Trophoblast cell (in vitro differentiated cells and primary cell): ENCODE measurements around the gene BUD23.

Source experiments
- DNase-seq, 2 donors: peaks; one replicate each; pipeline ENCODE4 v3.0.0-alpha.2; 2016
- H2AFZ ChIP-seq: 2 replicates; pipeline ENCODE4 v1.6.1; 2013; ENCODE audit warnings: low read length, moderate library complexity, mild to moderate bottlenecking; ENCODE audit not compliant: insufficient read depth, poor library complexity
- H2AK5ac ChIP-seq: 2 replicates; pipeline ENCODE4 v1.6.1; 2013; ENCODE audit warnings: mild to moderate bottlenecking, low read length
- H2BK120ac ChIP-seq: 2 replicates; pipeline ENCODE4 v1.6.1; 2013; ENCODE audit warnings: low read length, mild to moderate bottlenecking, moderate library complexity; ENCODE audit not compliant: insufficient read depth, poor library complexity
- H2BK12ac ChIP-seq: 2 replicates; pipeline ENCODE4 v1.6.1; 2013; ENCODE audit warnings: mild to moderate bottlenecking, low read length, moderate library complexity
- H2BK5ac ChIP-seq: 2 replicates; pipeline ENCODE4 v1.6.1; 2013; ENCODE audit warnings: low read length, low read depth, moderate library complexity, mild to moderate bottlenecking; ENCODE audit not compliant: poor library complexity
- H3K14ac ChIP-seq: 2 replicates; pipeline ENCODE4 v1.6.1; 2013; ENCODE audit warnings: mild to moderate bottlenecking, low read length
- H3K18ac ChIP-seq: 2 replicates; pipeline ENCODE4 v1.6.1; 2013; ENCODE audit warnings: mild to moderate bottlenecking, low read length
- H3K23ac ChIP-seq: 2 replicates; pipeline ENCODE4 v1.6.1; 2013; ENCODE audit warnings: low read length
- H3K27ac ChIP-seq: 2 replicates; pipeline ENCODE4 v1.5.1; 2013; ENCODE audit warnings: low read depth, mild to moderate bottlenecking, inconsistent platforms, low read length, moderate library complexity
- H3K27me3 ChIP-seq: 2 replicates; pipeline ENCODE4 v1.6.1; 2013; ENCODE audit warnings: inconsistent platforms, mild to moderate bottlenecking, low read length, moderate library complexity; ENCODE audit not compliant: insufficient read depth
- H3K36me3 ChIP-seq, 2 experiments: 1 replicate in 1 of 2; 2 replicates in 1 of 2; pipeline ENCODE4 v1.6.1; 2013; ENCODE audit warnings: low read length in 2 of 2, mild to moderate bottlenecking in 2 of 2, moderate library complexity in 1 of 2; ENCODE audit not compliant: insufficient read depth in 2 of 2, control insufficient read depth in 1 of 2
- H3K4ac ChIP-seq: 2 replicates; pipeline ENCODE4 v1.6.1; 2013; ENCODE audit warnings: low read depth, mild to moderate bottlenecking, low read length, moderate library complexity
- H3K4me1 ChIP-seq, 2 experiments: 1 replicate in 1 of 2; 2 replicates in 1 of 2; pipeline ENCODE4 v1.6.1; 2013; ENCODE audit warnings: low read length in 2 of 2, mild to moderate bottlenecking in 2 of 2, moderate library complexity in 1 of 2; ENCODE audit not compliant: insufficient read depth in 2 of 2, control insufficient read depth in 1 of 2
- H3K4me2 ChIP-seq: 2 replicates; pipeline ENCODE4 v1.6.1; 2013; ENCODE audit warnings: inconsistent platforms, mild to moderate bottlenecking, low read length, moderate library complexity
- H3K4me3 ChIP-seq: 2 replicates; pipeline ENCODE4 v1.5.1; 2013; ENCODE audit warnings: mild to moderate bottlenecking, low read depth, low read length, inconsistent platforms
- H3K79me1 ChIP-seq: one replicate; pipeline ENCODE4 v1.6.1; 2013; ENCODE audit warnings: low read length
- H3K79me2 ChIP-seq: 2 replicates; pipeline ENCODE4 v1.6.1; 2013; ENCODE audit warnings: low read length, mild to moderate bottlenecking; ENCODE audit not compliant: control insufficient read depth, insufficient read depth, poor library complexity
- H3K9ac ChIP-seq: 2 replicates; pipeline ENCODE4 v1.6.1; 2013; ENCODE audit warnings: mild to moderate bottlenecking, low read length
- H3K9me3 ChIP-seq: 2 replicates; pipeline ENCODE4 v1.6.1; 2013; ENCODE audit warnings: low read depth, mild to moderate bottlenecking, control low read depth, inconsistent platforms, low read length; ENCODE audit not compliant: insufficient read depth
- H4K12ac ChIP-seq: 2 replicates; pipeline ENCODE4 v1.6.1; 2013; ENCODE audit warnings: low read depth, mild to moderate bottlenecking, low read length, moderate library complexity
- H4K8ac ChIP-seq: 2 replicates; pipeline ENCODE4 v1.6.1; 2013; ENCODE audit warnings: low read depth, mild to moderate bottlenecking, low read length, moderate library complexity
- H4K91ac ChIP-seq: one replicate; pipeline ENCODE4 v1.6.1; 2013; ENCODE audit warnings: low read depth, mild to moderate bottlenecking, low read length, moderate library complexity
- WGBS: extraction: QIAGEN DNeasy Blood & Tissue Kit; methylation state at CpG from one replicate; pipeline ENCODE4 v1.1.7; 2013; ENCODE audit warnings: missing lambda C conversion rate; ENCODE audit not compliant: insufficient read length, insufficient coverage; ENCODE audit errors: extremely low coverage; 5-methylcytosine and 5-hydroxymethylcytosine counted together

BUD23 gene

DNA sequence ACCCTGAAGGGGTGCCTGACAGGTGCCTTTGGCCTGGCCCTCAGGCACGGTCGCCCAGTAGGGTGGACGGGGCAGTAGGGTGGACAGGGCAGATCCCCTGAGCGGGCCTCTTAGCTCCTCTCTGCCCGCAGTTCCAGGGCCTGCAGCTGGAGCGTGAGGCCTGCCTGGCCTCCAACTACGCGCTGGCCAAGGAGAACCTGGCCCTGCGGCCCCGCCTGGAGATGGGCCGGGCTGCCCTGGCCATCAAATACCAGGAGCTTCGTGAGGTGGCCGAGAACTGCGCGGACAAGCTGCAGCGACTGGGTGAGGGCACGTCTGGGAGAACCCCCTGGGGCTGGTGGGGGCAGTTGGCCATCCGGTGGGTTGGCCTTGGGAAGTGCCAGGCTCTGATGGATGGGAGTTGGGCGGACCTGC lies 14.1 kb upstream of the BUD23 start:
- H3K36me3 ChIP-seq = no peaks in the 10 kb centered on the region
- no peak overlapping the region for H3K27ac ChIP-seq
- no peak overlapping the region for H4K8ac ChIP-seq
- H3K18ac ChIP-seq = no peak overlapping the region
- no peak overlapping the region for H3K9ac ChIP-seq
- H3K23ac ChIP-seq = no peak overlapping the region
- no peak overlapping the region for H2BK120ac ChIP-seq
- no peak for DNase-seq
- no peak overlapping the region for H2AK5ac ChIP-seq
- peaks cover 5% of the 10 kb centered on the region for H3K9me3 ChIP-seq
- H2BK5ac ChIP-seq = no peak overlapping the region
- H2BK12ac ChIP-seq = no peak overlapping the region
- no peaks in the 10 kb centered on the region for H3K79me1 ChIP-seq
- H3K4me3 ChIP-seq = no peak overlapping the region
- H4K91ac ChIP-seq = no peak overlapping the region
- no peak overlapping the region for H3K4me2 ChIP-seq
- no peak overlapping the region for H4K12ac ChIP-seq
- WGBS = no CpG with 5 or more reads among the region's 19 CpGs
- H3K4me1 ChIP-seq = peaks cover 0 to 3% of the 10 kb centered on the region in 2 experiments
- H3K4ac ChIP-seq = no peak overlapping the region
- H3K79me2 ChIP-seq = no peaks in the 10 kb centered on the region
- H3K14ac ChIP-seq = no peak overlapping the region
- no peak overlapping the region for H2AFZ ChIP-seq
- H3K27me3 ChIP-seq = no peaks in the 10 kb centered on the region

DNA sequence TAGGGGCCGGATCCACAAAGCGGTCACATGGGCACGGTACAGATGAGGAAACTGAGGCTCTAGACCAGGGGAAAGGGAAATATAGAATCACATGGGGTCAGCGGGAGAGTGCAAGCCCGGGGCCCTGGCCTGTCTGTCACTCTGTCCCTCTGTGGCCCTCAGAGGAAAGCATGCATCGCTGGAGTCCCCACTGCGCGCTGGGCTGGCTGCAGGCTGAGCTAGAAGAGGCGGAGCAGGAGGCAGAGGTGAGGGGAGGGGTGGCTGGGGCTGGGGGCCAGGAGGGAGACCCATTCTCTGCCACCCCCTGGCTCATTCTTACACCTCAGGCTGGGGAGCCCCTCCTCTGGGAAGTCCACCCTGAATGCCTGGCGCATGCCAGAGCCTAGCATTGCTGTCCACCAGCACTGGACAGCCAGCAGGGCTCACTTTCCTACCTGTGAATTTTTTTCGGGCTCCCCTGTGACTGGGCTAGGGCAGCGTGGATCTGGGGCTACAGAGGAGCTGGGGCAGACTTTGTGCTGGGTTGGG lies 13.5 kb upstream of the BUD23 start:
- H2BK12ac ChIP-seq = no peak overlapping the region
- peaks cover 5% of the 10 kb centered on the region for H3K9me3 ChIP-seq
- no peak overlapping the region for H3K27ac ChIP-seq
- no peak overlapping the region for H4K8ac ChIP-seq
- H4K12ac ChIP-seq = no peak overlapping the region
- H3K18ac ChIP-seq = no peak overlapping the region
- H3K36me3 ChIP-seq = no peaks in the 10 kb centered on the region
- WGBS = no CpG with 5 or more reads among the region's 12 CpGs
- no peak overlapping the region for H2BK5ac ChIP-seq
- no peak overlapping the region for H3K4me3 ChIP-seq
- H3K79me1 ChIP-seq = no peaks in the 10 kb centered on the region
- no peak for DNase-seq
- no peak overlapping the region for H3K14ac ChIP-seq
- H4K91ac ChIP-seq = no peak overlapping the region
- H2AK5ac ChIP-seq = no peak overlapping the region
- H3K79me2 ChIP-seq = no peaks in the 10 kb centered on the region
- H3K9ac ChIP-seq = no peak overlapping the region
- no peak overlapping the region for H2AFZ ChIP-seq
- H3K27me3 ChIP-seq = no peaks in the 10 kb centered on the region
- H3K4me1 ChIP-seq = peaks cover 0 to 3% of the 10 kb centered on the region in 2 experiments
- H2BK120ac ChIP-seq = no peak overlapping the region
- no peak overlapping the region for H3K23ac ChIP-seq
- no peak overlapping the region for H3K4me2 ChIP-seq
- no peak overlapping the region for H3K4ac ChIP-seq

DNA sequence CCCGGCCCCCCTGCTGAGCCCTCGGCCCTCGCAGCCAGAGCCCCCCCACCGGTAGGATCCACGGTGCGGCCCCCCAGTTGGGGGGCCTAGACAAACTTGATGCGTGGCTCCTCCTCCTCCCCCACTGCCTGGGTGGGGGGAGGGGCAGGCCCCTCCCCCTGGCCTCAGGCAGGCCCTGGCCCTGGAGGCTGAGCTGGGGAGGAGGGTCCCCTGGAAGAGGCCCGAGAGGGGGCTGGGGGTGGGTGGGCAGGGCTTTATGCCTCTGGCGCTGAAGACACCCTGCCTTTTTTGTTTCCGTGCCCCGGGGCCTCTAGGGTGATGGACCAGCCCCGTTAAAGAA lies 12.1 kb upstream of the BUD23 start:
- peaks cover 0 to 3% of the 10 kb centered on the region in 2 experiments for H3K4me1 ChIP-seq
- H3K9me3 ChIP-seq = peaks cover 5% of the 10 kb centered on the region
- no peak overlapping the region for H3K4me3 ChIP-seq
- H2AFZ ChIP-seq = no peak overlapping the region
- H3K27ac ChIP-seq = no peak overlapping the region
- H2BK120ac ChIP-seq = no peak overlapping the region
- H2AK5ac ChIP-seq = no peak overlapping the region
- no peak overlapping the region for H3K4ac ChIP-seq
- H3K36me3 ChIP-seq = no peaks in the 10 kb centered on the region
- no peak overlapping the region for H4K8ac ChIP-seq
- no peak overlapping the region for H3K18ac ChIP-seq
- no peaks in the 10 kb centered on the region for H3K27me3 ChIP-seq
- H3K9ac ChIP-seq = no peak overlapping the region
- H3K4me2 ChIP-seq = no peak overlapping the region
- H2BK5ac ChIP-seq = no peak overlapping the region
- H2BK12ac ChIP-seq = no peak overlapping the region
- no peaks in the 10 kb centered on the region for H3K79me1 ChIP-seq
- WGBS = no CpG with 5 or more reads among the region's 12 CpGs
- no peak overlapping the region for H4K12ac ChIP-seq
- no peak overlapping the region for H3K14ac ChIP-seq
- DNase-seq = no peak
- H4K91ac ChIP-seq = no peak overlapping the region
- no peak overlapping the region for H3K23ac ChIP-seq
- no peaks in the 10 kb centered on the region for H3K79me2 ChIP-seq

DNA sequence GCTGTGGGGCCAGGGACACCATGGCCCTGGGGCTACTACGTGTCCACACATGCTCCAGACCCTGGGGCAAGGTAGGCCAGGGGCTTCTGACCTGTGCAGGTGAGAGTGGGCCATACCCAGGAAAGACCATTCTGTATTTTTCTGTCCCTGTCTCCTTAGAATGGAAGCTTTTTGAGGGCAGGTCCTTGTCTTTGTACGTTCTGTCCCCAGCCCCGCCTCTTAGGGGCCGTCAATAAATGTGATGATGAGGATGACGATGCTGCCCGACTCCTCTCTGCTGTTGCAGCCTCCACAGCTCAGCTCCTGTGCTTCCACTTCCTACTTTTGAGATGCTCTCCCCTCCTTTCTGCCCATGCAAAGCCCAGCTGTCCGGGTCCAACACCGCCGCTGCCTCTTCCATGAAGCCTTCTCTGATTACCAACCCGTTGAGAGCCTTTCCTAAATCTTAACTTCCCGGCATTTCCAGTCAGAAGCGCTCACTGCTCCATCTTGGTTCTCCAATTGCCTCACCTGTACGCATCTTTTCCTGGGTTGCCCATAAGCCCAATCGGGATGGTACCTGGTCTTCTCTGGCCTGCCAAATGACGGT lies 11.4 kb upstream of the BUD23 start:
- Histone ChIP-seq H3K27me3 (no peaks in the 10 kb centered on the region), H2AK5ac (no peak overlapping the region), H2BK5ac (no peak overlapping the region), H3K79me1 (no peaks in the 10 kb centered on the region), H2AFZ (no peak overlapping the region), H3K18ac (no peak overlapping the region), H3K23ac (no peak overlapping the region), H4K12ac (no peak overlapping the region), H2BK12ac (no peak overlapping the region), H3K79me2 (no peaks in the 10 kb centered on the region), H3K36me3 (no peaks in the 10 kb centered on the region), H4K91ac (no peak overlapping the region), H3K4me3 (no peak overlapping the region), H3K4me1 (peaks cover 0 to 3% of the 10 kb centered on the region in 2 experiments), H3K14ac (no peak overlapping the region), H3K27ac (no peak overlapping the region), H2BK120ac (no peak overlapping the region), H4K8ac (no peak overlapping the region), H3K4ac (no peak overlapping the region), H3K4me2 (no peak overlapping the region), H3K9me3 (peaks cover 5% of the 10 kb centered on the region), H3K9ac (no peak overlapping the region)
- DNase-seq = no peak
- WGBS = no CpG with 5 or more reads among the region's 15 CpGs
